SU-DHL-6 (cell line): ENCODE measurements around the gene SPEN.

ENCODE experiments used
- H2AFZ ChIP-seq: fragments of 200-600 bp; sonication (generic); 2 replicates; pipeline ENCODE4 v1.6.1; 2014; ENCODE audit warnings: low read depth, mild to moderate bottlenecking, moderate library complexity, mixed read lengths, antibody characterized with exemption, low read length; ENCODE audit not compliant: severe bottlenecking
- H3F3A ChIP-seq: fragments of 200-600 bp; shearing (Covaris generic); 2 replicates; pipeline ENCODE4 v1.6.0; 2016; ENCODE audit warnings: antibody characterized with exemption, mild to moderate bottlenecking; ENCODE audit not compliant: insufficient read depth
- H3K27ac ChIP-seq: fragments of 200-600 bp; sonication (generic); 2 replicates; pipeline ENCODE4 v1.5.1; 2016; ENCODE audit warnings: low read depth, mild to moderate bottlenecking, low read length, moderate library complexity, mixed read lengths
- H3K27me3 ChIP-seq: fragments of 200-600 bp; sonication (generic), shearing (Covaris generic); 2 replicates; pipeline ENCODE4 v1.6.0; 2014; ENCODE audit warnings: mild to moderate bottlenecking, low read length
- H3K36me3 ChIP-seq: fragments of 200-600 bp; sonication (generic); 2 replicates; pipeline ENCODE4 v1.6.1; 2014; ENCODE audit warnings: mild to moderate bottlenecking, low read length, mixed read lengths
- H3K4me2 ChIP-seq: fragments of 300-600, 200-600 bp; shearing (Covaris generic), sonication (generic); 2 replicates; pipeline ENCODE4 v1.6.0; 2014; ENCODE audit warnings: low read length, low read depth, mild to moderate bottlenecking; ENCODE audit not compliant: poor library complexity, severe bottlenecking
- H3K4me3 ChIP-seq: fragments of 200-600 bp; sonication (generic); 2 replicates; pipeline ENCODE4 v1.5.1; 2014; ENCODE audit warnings: antibody characterized with exemption, low read length, mild to moderate bottlenecking, mixed read lengths; ENCODE audit not compliant: insufficient read depth, poor library complexity, severe bottlenecking
- H3K79me2 ChIP-seq: fragments of 200-600 bp; sonication (generic); 2 replicates; pipeline ENCODE4 v1.6.1; 2014; ENCODE audit warnings: mild to moderate bottlenecking, low read length, moderate library complexity; ENCODE audit not compliant: insufficient read depth
- H3K9ac ChIP-seq: fragments of 200-600 bp; sonication (generic); 2 replicates; pipeline ENCODE4 v1.7.0; 2014; ENCODE audit warnings: mild to moderate bottlenecking, low read length
- H3K9me2 ChIP-seq: fragments of 200-600 bp; sonication (generic); replicated peaks from 2 replicates; pipeline ENCODE4 v1.6.1; 2014; ENCODE audit warnings: low read length; ENCODE audit not compliant: insufficient read depth
- H3K9me3 ChIP-seq: fragments of 200-600 bp; sonication (generic); 2 replicates; pipeline ENCODE4 v1.6.1; 2014; ENCODE audit warnings: low read length, mixed read lengths; ENCODE audit not compliant: insufficient read depth
- H4K20me1 ChIP-seq: fragments of 200-600 bp; sonication (generic); 2 replicates; pipeline ENCODE4 v1.6.1; 2014; ENCODE audit warnings: low read depth, mild to moderate bottlenecking, antibody characterized with exemption, low read length, moderate library complexity, mixed read lengths
- EZH2phosphoT487 ChIP-seq: fragments of 200-600 bp; sonication (generic), shearing (Covaris generic); conservative IDR thresholded peaks from 2 replicates; pipeline ENCODE4 v1.6.1; 2018; ENCODE audit warnings: mild to moderate bottlenecking, antibody characterized with exemption, low read length, moderate library complexity, mixed read lengths
- TF ChIP-seq, protein P1 (sequence below): fragments of 200-600 bp; sonication (generic); IDR thresholded peaks from one replicate; pipeline ENCODE4 v1.5.1; 2017; ENCODE audit warnings: antibody characterized with exemption, mild to moderate bottlenecking, low read length, moderate library complexity; ENCODE audit not compliant: insufficient read depth, poor library complexity, severe bottlenecking

Gene SPEN

DNA sequence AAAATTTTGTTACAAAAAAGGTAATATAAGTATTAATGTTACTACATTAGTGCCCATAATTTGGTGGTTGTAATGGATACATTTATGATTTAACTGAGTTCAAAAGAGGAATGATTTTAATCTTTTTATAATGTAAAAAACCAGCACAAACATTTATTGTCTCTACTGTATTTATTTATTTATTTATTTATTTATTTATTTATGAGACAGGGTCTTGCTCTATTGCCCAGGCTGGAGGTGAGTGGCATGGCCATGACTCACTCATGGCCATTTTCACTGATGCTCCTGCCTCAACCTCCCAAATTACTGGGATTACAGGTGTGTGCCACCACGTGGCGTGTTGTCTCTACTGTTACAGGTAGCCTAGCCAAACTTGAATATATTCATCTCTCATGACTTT lies 21.9 kb downstream of the SPEN start:
- H3K4me2 ChIP-seq: no peak overlapping the region
- no peak overlapping the region for H3K9ac ChIP-seq
- no peaks in the 10 kb centered on the region for H3K9me3 ChIP-seq
- H3F3A ChIP-seq: peaks cover 9% of the 10 kb centered on the region; the same call in 1 of the 2 replicates
- no peak overlapping the region for H3K27ac ChIP-seq
- no peak overlapping the region for H2AFZ ChIP-seq
- no peak overlapping the region for H3K4me3 ChIP-seq
- H4K20me1 ChIP-seq: peaks cover 46% of the 10 kb centered on the region
- peaks cover 13% of the 10 kb centered on the region; the same call in 1 of the 2 replicates for H3K36me3 ChIP-seq
- TF ChIP-seq, protein P1, sequence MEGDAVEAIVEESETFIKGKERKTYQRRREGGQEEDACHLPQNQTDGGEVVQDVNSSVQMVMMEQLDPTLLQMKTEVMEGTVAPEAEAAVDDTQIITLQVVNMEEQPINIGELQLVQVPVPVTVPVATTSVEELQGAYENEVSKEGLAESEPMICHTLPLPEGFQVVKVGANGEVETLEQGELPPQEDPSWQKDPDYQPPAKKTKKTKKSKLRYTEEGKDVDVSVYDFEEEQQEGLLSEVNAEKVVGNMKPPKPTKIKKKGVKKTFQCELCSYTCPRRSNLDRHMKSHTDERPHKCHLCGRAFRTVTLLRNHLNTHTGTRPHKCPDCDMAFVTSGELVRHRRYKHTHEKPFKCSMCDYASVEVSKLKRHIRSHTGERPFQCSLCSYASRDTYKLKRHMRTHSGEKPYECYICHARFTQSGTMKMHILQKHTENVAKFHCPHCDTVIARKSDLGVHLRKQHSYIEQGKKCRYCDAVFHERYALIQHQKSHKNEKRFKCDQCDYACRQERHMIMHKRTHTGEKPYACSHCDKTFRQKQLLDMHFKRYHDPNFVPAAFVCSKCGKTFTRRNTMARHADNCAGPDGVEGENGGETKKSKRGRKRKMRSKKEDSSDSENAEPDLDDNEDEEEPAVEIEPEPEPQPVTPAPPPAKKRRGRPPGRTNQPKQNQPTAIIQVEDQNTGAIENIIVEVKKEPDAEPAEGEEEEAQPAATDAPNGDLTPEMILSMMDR: no peak
- TF ChIP-seq EZH2phosphoT487: no peak
- peaks cover 100% of the 10 kb centered on the region for H3K79me2 ChIP-seq
- no peaks in the 10 kb centered on the region for H3K27me3 ChIP-seq
- H3K9me2 ChIP-seq: no peaks in the 10 kb centered on the region

DNA sequence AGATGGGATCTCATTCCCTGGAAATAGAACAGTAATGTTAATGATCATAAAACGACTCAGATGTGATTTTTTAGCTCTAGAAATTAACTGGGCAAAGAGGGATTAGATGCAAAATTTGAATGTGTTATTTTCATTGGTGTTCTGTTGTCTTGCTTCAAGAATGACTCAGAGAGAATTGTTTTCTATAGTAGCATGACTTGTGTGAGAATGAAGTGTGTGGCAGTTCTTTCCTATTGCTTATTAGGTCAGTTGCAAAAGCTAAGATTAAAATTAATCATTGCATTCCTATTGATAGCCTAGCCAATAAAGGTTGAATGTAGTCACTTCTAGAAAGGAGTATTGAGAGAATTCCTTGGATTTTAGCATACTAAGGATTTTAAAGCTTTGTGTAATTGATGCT lies 22.9 kb downstream of the SPEN start:
- Histone ChIP-seq H3K4me2 (no peak overlapping the region), H3K9me2 (no peaks in the 10 kb centered on the region), H3K27me3 (no peaks in the 10 kb centered on the region), H3K36me3 (peaks cover 20% of the 10 kb centered on the region; the same call in 1 of the 2 replicates), H2AFZ (no peak overlapping the region), H3K4me3 (no peak overlapping the region), H4K20me1 (peaks cover 54% of the 10 kb centered on the region), H3K9me3 (no peaks in the 10 kb centered on the region), H3K79me2 (peaks cover 100% of the 10 kb centered on the region), H3K9ac (no peak overlapping the region), H3K27ac (no peak overlapping the region), H3F3A (peaks cover 18% of the 10 kb centered on the region)
- no peak for TF ChIP-seq EZH2phosphoT487
- TF ChIP-seq, protein P1: no peak

DNA sequence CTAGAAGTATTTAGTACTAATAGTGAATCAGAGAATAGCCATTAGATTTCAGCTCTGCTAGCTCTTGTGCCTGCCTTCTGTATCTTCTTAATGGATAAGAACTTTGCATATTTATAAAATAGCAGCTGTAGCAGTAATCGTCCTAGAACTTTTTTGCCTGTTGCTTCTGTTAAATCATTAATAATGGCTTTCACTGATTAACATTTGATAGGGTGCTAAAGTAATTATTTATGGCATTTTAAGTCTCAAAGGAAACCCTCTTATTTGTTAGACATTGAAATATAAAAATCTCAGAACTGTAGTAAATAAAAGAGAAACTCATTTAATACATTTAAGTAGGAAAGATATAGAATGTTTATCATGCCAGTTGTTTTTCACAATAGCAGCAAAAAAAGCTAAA lies 27.0 kb downstream of the SPEN start:
- Histone ChIP-seq H3K79me2 (peaks cover 100% of the 10 kb centered on the region), H3K27me3 (no peaks in the 10 kb centered on the region), H2AFZ (no peak overlapping the region), H3K27ac (no peak overlapping the region), H3K36me3 (peaks cover 35% of the 10 kb centered on the region; the same call in 1 of the 2 replicates), H3F3A (peaks cover 19% of the 10 kb centered on the region), H4K20me1 (peaks cover 72% of the 10 kb centered on the region), H3K9me2 (no peaks in the 10 kb centered on the region), H3K4me3 (no peak overlapping the region), H3K4me2 (no peak overlapping the region), H3K9ac (no peak overlapping the region), H3K9me3 (no peaks in the 10 kb centered on the region)
- TF ChIP-seq EZH2phosphoT487: no peak
- TF ChIP-seq, protein P1: no peak
